Activated CD8-positive, alpha-beta memory T cell treated with anti-CD3 and anti-CD28 coated beads for 1 hour (primary cell): ENCODE measurements around the gene TMC6.

Experiments
- DNase-seq, 2 donors: peaks; one replicate each; pipeline ENCODE4 v3.0.0-alpha.2; 2020; ENCODE audit warnings: low read depth in 1 of 2; ENCODE audit errors: extremely low read depth in 1 of 2

TMC6 gene

GRCh38 chr17:78111727-78112517 lies 16.6 kb downstream of the TMC6 start:
- no peak for DNase-seq

GRCh38 chr17:78111016-78111726 lies 17.4 kb downstream of the TMC6 start:
- DNase-seq: no peak

- DNase-seq: no peak
Measured at GRCh38 chr17:78110363-78111015, 18.1 kb downstream of the TMC6 start.

- no peak for DNase-seq
Measured at GRCh38 chr17:78109489-78109761, 19.1 kb downstream of the TMC6 start.

- DNase-seq: no peak
Measured at GRCh38 chr17:78108726-78109488, 19.6 kb downstream of the TMC6 start.

- DNase-seq: no peak
Measured at GRCh38 chr17:78107976-78108725, 20.4 kb downstream of the TMC6 start.

- no peak for DNase-seq
Measured at GRCh38 chr17:78107457-78107856, 21.1 kb downstream of the TMC6 start.

- DNase-seq: no peak
Measured at GRCh38 chr17:78106211-78106610, 22.3 kb downstream of the TMC6 start.

GRCh38 chr17:78105551-78105950 lies 23.0 kb downstream of the TMC6 start:
- no peak for DNase-seq

- no peak for DNase-seq
Measured at GRCh38 chr17:78105101-78105500, 23.5 kb downstream of the TMC6 start.

- DNase-seq: no peak
Measured at GRCh38 chr17:78104540-78104941, 24.0 kb downstream of the TMC6 start.

GRCh38 chr17:78103311-78103710 lies 25.2 kb downstream of the TMC6 start:
- no peak for DNase-seq

- DNase-seq: no peak
Measured at GRCh38 chr17:78101542-78101941, 27.0 kb downstream of the TMC6 start.

GRCh38 chr17:78101112-78101511 lies 27.4 kb downstream of the TMC6 start:
- DNase-seq: no peak

GRCh38 chr17:78096093-78096492 lies 32.5 kb downstream of the TMC6 start:
- DNase-seq: no peak

GRCh38 chr17:78095035-78095434 lies 33.5 kb downstream of the TMC6 start:
- no peak for DNase-seq

- DNase-seq: no peak
Measured at GRCh38 chr17:78092794-78093324, 35.7 kb downstream of the TMC6 start.

GRCh38 chr17:78089576-78090281 lies 38.8 kb downstream of the TMC6 start:
- DNase-seq: no peak

GRCh38 chr17:78088529-78088928 lies 40.0 kb downstream of the TMC6 start:
- no peak for DNase-seq

- no peak for DNase-seq
Measured at GRCh38 chr17:78086740-78087139, 41.8 kb downstream of the TMC6 start.
